GM18502 (cell line): ENCODE measurements around the gene SEC11A.

Source experiments
- ATAC-seq: cut with Tn5 transposase; IDR thresholded peaks from one replicate; pipeline ENCODE4 v1.9.1; 2021; ENCODE audit warnings: mild to moderate bottlenecking; ENCODE audit not compliant: unreplicated experiment, poor library complexity

Gene SEC11A

GRCh38 chr15:84740691-84741090 is 24.8 kb upstream of the SEC11A start:
- no peak for ATAC-seq

- ATAC-seq, result no peak
These were observed 21.1 kb upstream of the SEC11A start for GRCh38 chr15:84737005-84737404.

GRCh38 chr15:84736375-84736774 is 20.4 kb upstream of the SEC11A start:
- peak; percentile 59 for ATAC-seq

GRCh38 chr15:84735480-84736061 is 19.6 kb upstream of the SEC11A start:
- peak; percentile 37 for ATAC-seq

- ATAC-seq, result peak; percentile 76
These were observed 19.0 kb upstream of the SEC11A start for GRCh38 chr15:84734794-84735479.

GRCh38 chr15:84731774-84732173 is 15.8 kb upstream of the SEC11A start:
- ATAC-seq, result no peak

- ATAC-seq, result no peak
These were observed 11.5 kb upstream of the SEC11A start for GRCh38 chr15:84727429-84727828.

- ATAC-seq, result peak; percentile 78
These were observed 9.1 kb upstream of the SEC11A start for GRCh38 chr15:84725001-84725491.

GRCh38 chr15:84722628-84723027 is 6.7 kb upstream of the SEC11A start:
- ATAC-seq, result no peak

GRCh38 chr15:84721371-84721770 is 5.4 kb upstream of the SEC11A start:
- no peak for ATAC-seq

- ATAC-seq, result no peak
These were observed 401 bp downstream of the SEC11A start for GRCh38 chr15:84715441-84716035.

- ATAC-seq, result no peak
These were observed 1.1 kb downstream of the SEC11A start for GRCh38 chr15:84714821-84715220.

- ATAC-seq, result no peak
These were observed 1.6 kb downstream of the SEC11A start for GRCh38 chr15:84714372-84714771.

- ATAC-seq, result no peak
These were observed 12.1 kb downstream of the SEC11A start for GRCh38 chr15:84703808-84704207.

GRCh38 chr15:84702961-84703482 is 12.9 kb downstream of the SEC11A start:
- no peak for ATAC-seq

GRCh38 chr15:84699538-84700191 is 16.3 kb downstream of the SEC11A start:
- ATAC-seq, result no peak

GRCh38 chr15:84697236-84697990 is 18.5 kb downstream of the SEC11A start:
- no peak for ATAC-seq

- ATAC-seq, result no peak
These were observed 19.2 kb downstream of the SEC11A start for GRCh38 chr15:84696757-84697156.

GRCh38 chr15:84690342-84690741 is 25.6 kb downstream of the SEC11A start:
- ATAC-seq, result no peak

GRCh38 chr15:84689858-84690257 is 26.1 kb downstream of the SEC11A start:
- ATAC-seq, result no peak
